Smooth muscle cell (in vitro differentiated cells): ENCODE measurements around the gene PLA2G4D. TPM values are rescaled to one million over a fixed set of nuclear protein-coding genes. Genes with fewer than 3 reads are reported as not detected.

Experiments
- DNase-seq: peaks from one replicate; lab custom pipeline; 2025; ENCODE audit not compliant: unreplicated experiment; lab: John Stamatoyannopoulos, UW
- H2AFZ ChIP-seq: fragments of 200-600 bp; sonication (generic); 2 replicates; pipeline ENCODE4 v1.6.0; 2016; ENCODE audit warnings: antibody characterized with exemption, low read depth, mild to moderate bottlenecking
- H3F3A ChIP-seq: fragments of 200-600 bp; sonication (generic); 2 replicates; pipeline ENCODE4 v1.6.0; 2017; ENCODE audit warnings: antibody characterized with exemption, low read depth
- H3K27ac ChIP-seq: fragments of 200-600 bp; sonication (generic); 2 replicates; pipeline ENCODE4 v1.5.1; 2016; ENCODE audit warnings: low read depth, mild to moderate bottlenecking
- H3K27me3 ChIP-seq: fragments of 200-600 bp; sonication (generic); 2 replicates; pipeline ENCODE4 v1.6.1; 2016; ENCODE audit warnings: low read depth, mild to moderate bottlenecking
- H3K36me3 ChIP-seq: fragments of 200-600 bp; sonication (generic); 2 replicates; pipeline ENCODE4 v1.5.1; 2016; ENCODE audit warnings: low read depth
- H3K4me1 ChIP-seq: fragments of 200-600 bp; sonication (generic); 2 replicates; pipeline ENCODE4 v1.5.1; 2016; ENCODE audit warnings: low read depth
- H3K4me2 ChIP-seq: fragments of 200-600 bp; sonication (generic); 2 replicates; pipeline ENCODE4 v1.6.0; 2016; ENCODE audit warnings: mild to moderate bottlenecking
- H3K4me3 ChIP-seq: fragments of 200-600 bp; sonication (generic); 2 replicates; pipeline ENCODE4 v1.5.1; 2016; ENCODE audit warnings: mild to moderate bottlenecking
- H3K79me2 ChIP-seq: fragments of 200-600 bp; sonication (generic); 2 replicates; pipeline ENCODE4 v1.6.0; 2016; ENCODE audit warnings: low read depth, mild to moderate bottlenecking
- H3K9ac ChIP-seq: fragments of 200-600 bp; sonication (generic); 2 replicates; pipeline ENCODE4 v1.6.0; 2016; ENCODE audit warnings: low read depth
- H3K9me3 ChIP-seq: fragments of 200-600 bp; sonication (generic); replicated peaks from 2 replicates; pipeline ENCODE4 v1.5.1; 2016; ENCODE audit warnings: low read depth
- H4K20me1 ChIP-seq: fragments of 200-600 bp; sonication (generic); 2 replicates; pipeline ENCODE4 v1.6.0; 2016; ENCODE audit warnings: low read depth
- CTCF ChIP-seq: fragments of 200-600 bp; sonication (generic); IDR thresholded peaks from 2 replicates; pipeline ENCODE4 v1.5.1; 2017; ENCODE audit warnings: borderline replicate concordance, mild to moderate bottlenecking, antibody characterized with exemption; ENCODE audit not compliant: insufficient read depth, poor library complexity, severe bottlenecking
- WGBS: methylation state at CpG from one replicate; pipeline ENCODE4 v1.1.7; 2016; ENCODE audit warnings: low lambda C conversion rate; 5-methylcytosine and 5-hydroxymethylcytosine counted together
- polyA plus RNA-seq: library from polyadenylated mRNA; unstranded; fragments of >200 nt; fragmentation: Nextera tagmentation; extraction: Ambion mirVana; gene quantifications from 2 replicates; pipeline ENCODE4 v1.2.1, GENCODE V29; 2016
- total RNA-seq: library from RNA; depleted of rRNA; stranded (reverse); fragments of >200 nt; gene quantifications from 2 replicates; pipeline ENCODE4 v1.2.3, GENCODE V29; 2014

PLA2G4D gene
- total and polyA plus RNA-seq, 2 experiments from 2014 or later = 0.17 to 0.36 TPM

- no peaks in the 10 kb centered on the region for H3K9me3 ChIP-seq
- H3F3A ChIP-seq = no peaks in the 10 kb centered on the region
- H3K27ac ChIP-seq = no peak overlapping the region
- no peaks in the 10 kb centered on the region for H3K79me2 ChIP-seq
- no peaks in the 10 kb centered on the region for H3K36me3 ChIP-seq
- H3K4me2 ChIP-seq = no peak overlapping the region
- H3K4me3 ChIP-seq = no peak overlapping the region
- H4K20me1 ChIP-seq = no peaks in the 10 kb centered on the region
- no peak overlapping the region for H2AFZ ChIP-seq
- no peak for TF ChIP-seq CTCF
- WGBS = 80% methylated on average over 9 of the region's 9 CpGs
- DNase-seq = no peak
- H3K4me1 ChIP-seq = no peaks in the 10 kb centered on the region
- no peak overlapping the region for H3K9ac ChIP-seq
- H3K27me3 ChIP-seq = no peaks in the 10 kb centered on the region
Observed at GRCh38 chr15:42090781-42091180, 3.6 kb downstream of the PLA2G4D start.

- 72% methylated on average over 7 of the region's 7 CpGs for WGBS
- no peak for TF ChIP-seq CTCF
- Histone ChIP-seq H3K9me3 (no peaks in the 10 kb centered on the region), H4K20me1 (no peaks in the 10 kb centered on the region), H3F3A (no peaks in the 10 kb centered on the region), H3K4me3 (no peak overlapping the region), H3K4me2 (no peak overlapping the region), H3K27me3 (no peaks in the 10 kb centered on the region), H3K79me2 (no peaks in the 10 kb centered on the region), H3K27ac (no peak overlapping the region), H3K9ac (no peak overlapping the region), H3K4me1 (no peaks in the 10 kb centered on the region), H3K36me3 (no peaks in the 10 kb centered on the region), H2AFZ (no peak overlapping the region)
- no peak for DNase-seq
Observed at GRCh38 chr15:42090370-42090769, 4.0 kb downstream of the PLA2G4D start.

- Histone ChIP-seq H3K36me3 (no peaks in the 10 kb centered on the region), H3K27ac (no peak overlapping the region), H3K9me3 (no peaks in the 10 kb centered on the region), H3K4me1 (no peaks in the 10 kb centered on the region), H3K4me3 (no peak overlapping the region), H3K9ac (no peak overlapping the region), H3F3A (no peaks in the 10 kb centered on the region), H3K27me3 (no peaks in the 10 kb centered on the region), H3K4me2 (no peak overlapping the region), H2AFZ (no peak overlapping the region), H4K20me1 (no peaks in the 10 kb centered on the region), H3K79me2 (no peaks in the 10 kb centered on the region)
- DNase-seq = no peak
- TF ChIP-seq CTCF = no peak
- 95% methylated on average over 4 of the region's 4 CpGs for WGBS
Observed at GRCh38 chr15:42089942-42090341, 4.4 kb downstream of the PLA2G4D start.

GRCh38 chr15:42088801-42089640 is 5.3 kb downstream of the PLA2G4D start:
- Histone ChIP-seq H3K27me3 (no peaks in the 10 kb centered on the region), H2AFZ (no peak overlapping the region), H3K79me2 (no peaks in the 10 kb centered on the region), H3K9ac (no peak overlapping the region), H3K36me3 (no peaks in the 10 kb centered on the region), H3K4me1 (no peaks in the 10 kb centered on the region), H3K9me3 (no peaks in the 10 kb centered on the region), H4K20me1 (no peaks in the 10 kb centered on the region), H3F3A (no peaks in the 10 kb centered on the region), H3K4me3 (no peak overlapping the region), H3K27ac (no peak overlapping the region), H3K4me2 (no peak overlapping the region)
- DNase-seq = no peak
- WGBS = 90% methylated on average over 16 of the region's 16 CpGs
- TF ChIP-seq CTCF = no peak
